ENCODE results near the gene DHRS9. TPM values are rescaled to one million over a fixed set of nuclear protein-coding genes. Genes with fewer than 3 reads are reported as not detected.

Gene DHRS9
- total RNA-seq, 4 donors from 2014 or later = 0.26 to 0.91 (median 0.48) TPM; not detected in 1

DNA sequence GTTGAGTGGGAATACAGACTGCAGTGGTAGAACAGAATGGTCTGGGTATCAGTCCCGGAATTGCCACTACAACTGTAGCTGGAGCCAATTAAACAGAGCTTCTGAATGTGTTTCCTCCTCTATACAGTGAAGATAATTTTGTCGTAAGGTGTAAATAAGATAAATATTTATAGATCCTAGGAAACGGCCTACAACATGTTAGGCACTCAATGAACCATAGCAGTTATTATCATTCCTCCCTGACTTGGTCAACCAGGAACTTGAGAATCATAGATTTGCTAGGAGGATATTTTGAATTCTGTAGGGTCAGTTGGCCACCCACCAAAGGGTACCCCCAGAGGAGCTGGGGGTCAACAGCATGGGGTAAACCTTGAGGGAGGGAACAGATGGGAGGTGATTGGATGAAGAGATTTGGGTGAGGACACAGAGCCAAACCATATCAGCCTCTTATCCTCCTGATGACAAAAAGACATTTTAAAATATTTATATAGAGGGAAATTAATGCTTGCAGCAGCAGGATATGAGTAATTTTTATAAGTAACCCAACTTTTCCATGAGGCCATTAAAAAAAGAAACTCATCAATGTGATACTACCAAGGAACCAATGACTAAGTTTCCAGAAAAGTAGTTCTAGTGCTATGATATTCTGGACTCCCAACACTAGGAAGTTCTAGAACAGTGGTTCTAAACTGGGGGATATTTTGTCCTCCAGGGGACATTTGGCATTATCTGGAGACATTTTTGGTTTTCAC is 4.0 kb downstream of the DHRS9 start:
- Histone ChIP-seq H3K4me3 (no peak overlapping the region), H3K27ac (no peak overlapping the region), H3K9me3 (no peaks in the 10 kb centered on the region), H3K4me1 (no peaks in the 10 kb centered on the region), H3K27me3 (no peaks in the 10 kb centered on the region), H3K36me3 (no peaks in the 10 kb centered on the region)
- TF ChIP-seq POLR2A (IDR thresholded peaks at IDR 0.05) = no peak
- TF ChIP-seq, protein P1, sequence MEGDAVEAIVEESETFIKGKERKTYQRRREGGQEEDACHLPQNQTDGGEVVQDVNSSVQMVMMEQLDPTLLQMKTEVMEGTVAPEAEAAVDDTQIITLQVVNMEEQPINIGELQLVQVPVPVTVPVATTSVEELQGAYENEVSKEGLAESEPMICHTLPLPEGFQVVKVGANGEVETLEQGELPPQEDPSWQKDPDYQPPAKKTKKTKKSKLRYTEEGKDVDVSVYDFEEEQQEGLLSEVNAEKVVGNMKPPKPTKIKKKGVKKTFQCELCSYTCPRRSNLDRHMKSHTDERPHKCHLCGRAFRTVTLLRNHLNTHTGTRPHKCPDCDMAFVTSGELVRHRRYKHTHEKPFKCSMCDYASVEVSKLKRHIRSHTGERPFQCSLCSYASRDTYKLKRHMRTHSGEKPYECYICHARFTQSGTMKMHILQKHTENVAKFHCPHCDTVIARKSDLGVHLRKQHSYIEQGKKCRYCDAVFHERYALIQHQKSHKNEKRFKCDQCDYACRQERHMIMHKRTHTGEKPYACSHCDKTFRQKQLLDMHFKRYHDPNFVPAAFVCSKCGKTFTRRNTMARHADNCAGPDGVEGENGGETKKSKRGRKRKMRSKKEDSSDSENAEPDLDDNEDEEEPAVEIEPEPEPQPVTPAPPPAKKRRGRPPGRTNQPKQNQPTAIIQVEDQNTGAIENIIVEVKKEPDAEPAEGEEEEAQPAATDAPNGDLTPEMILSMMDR (IDR thresholded peaks at IDR 0.05) = no peak
- intact Hi-C loops (cut with DNase I; ENCODE audit: low total_unique reads) = no loop called here
- no peak for DNase-seq

DNA sequence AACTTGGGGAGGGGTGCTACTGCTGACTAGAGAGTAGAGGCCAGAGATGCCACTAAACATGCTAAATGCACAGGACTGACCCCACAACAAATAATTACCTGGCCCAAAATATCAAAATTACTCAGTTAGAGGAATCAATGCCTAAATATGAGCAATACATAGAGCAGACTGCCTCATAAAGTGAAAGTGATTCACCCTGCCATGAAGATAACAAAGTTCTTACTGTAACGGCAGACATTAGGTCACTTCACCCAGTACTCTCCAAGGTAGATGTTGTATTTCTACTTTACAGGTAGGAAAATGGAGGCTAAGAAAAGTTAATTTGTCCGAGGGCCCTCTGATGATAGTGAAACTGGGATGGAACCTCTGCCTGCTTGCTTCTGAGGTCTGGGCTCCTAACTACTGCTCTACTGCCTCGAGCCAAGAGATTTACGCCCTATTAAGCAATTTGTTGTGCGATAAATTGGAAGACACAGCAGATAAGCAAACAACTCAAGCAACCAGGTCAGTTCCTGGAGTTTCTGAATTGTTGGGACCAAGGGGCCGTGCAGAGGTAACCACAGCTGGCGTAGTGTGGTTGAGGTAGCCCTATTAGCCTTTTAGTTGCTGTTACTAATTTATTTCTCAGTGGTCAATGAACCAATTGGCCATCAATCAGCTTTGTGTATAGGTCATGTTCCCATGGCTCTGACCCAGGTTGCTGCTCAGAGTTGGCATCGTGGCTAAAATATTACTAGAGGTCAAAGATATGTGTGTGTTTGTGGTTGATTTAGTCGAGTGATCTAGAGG is 4.8 kb downstream of the DHRS9 start:
- DNase-seq = no peak
- Histone ChIP-seq H3K27ac (no peak overlapping the region), H3K27me3 (no peaks in the 10 kb centered on the region), H3K4me1 (no peaks in the 10 kb centered on the region), H3K9me3 (no peaks in the 10 kb centered on the region), H3K4me3 (no peak overlapping the region), H3K36me3 (no peaks in the 10 kb centered on the region)
- intact Hi-C loops (cut with DNase I; ENCODE audit: low total_unique reads) = no loop called here
- no peak for TF ChIP-seq POLR2A (IDR thresholded peaks at IDR 0.05)
- TF ChIP-seq, protein P1 (IDR thresholded peaks at IDR 0.05) = no peak

- intact Hi-C loops (cut with DNase I; ENCODE audit: low total_unique reads) = no loop called here
- Histone ChIP-seq H3K4me1 (no peaks in the 10 kb centered on the region), H3K4me3 (no peak overlapping the region), H3K27me3 (no peaks in the 10 kb centered on the region), H3K27ac (no peak overlapping the region), H3K36me3 (no peaks in the 10 kb centered on the region), H3K9me3 (no peaks in the 10 kb centered on the region)
- DNase-seq = no peak
- TF ChIP-seq, protein P1 (IDR thresholded peaks at IDR 0.05) = no peak
- TF ChIP-seq POLR2A (IDR thresholded peaks at IDR 0.05) = no peak
These were observed 8.4 kb downstream of the DHRS9 start for GRCh38 chr2:169077674-169078240.

DNA sequence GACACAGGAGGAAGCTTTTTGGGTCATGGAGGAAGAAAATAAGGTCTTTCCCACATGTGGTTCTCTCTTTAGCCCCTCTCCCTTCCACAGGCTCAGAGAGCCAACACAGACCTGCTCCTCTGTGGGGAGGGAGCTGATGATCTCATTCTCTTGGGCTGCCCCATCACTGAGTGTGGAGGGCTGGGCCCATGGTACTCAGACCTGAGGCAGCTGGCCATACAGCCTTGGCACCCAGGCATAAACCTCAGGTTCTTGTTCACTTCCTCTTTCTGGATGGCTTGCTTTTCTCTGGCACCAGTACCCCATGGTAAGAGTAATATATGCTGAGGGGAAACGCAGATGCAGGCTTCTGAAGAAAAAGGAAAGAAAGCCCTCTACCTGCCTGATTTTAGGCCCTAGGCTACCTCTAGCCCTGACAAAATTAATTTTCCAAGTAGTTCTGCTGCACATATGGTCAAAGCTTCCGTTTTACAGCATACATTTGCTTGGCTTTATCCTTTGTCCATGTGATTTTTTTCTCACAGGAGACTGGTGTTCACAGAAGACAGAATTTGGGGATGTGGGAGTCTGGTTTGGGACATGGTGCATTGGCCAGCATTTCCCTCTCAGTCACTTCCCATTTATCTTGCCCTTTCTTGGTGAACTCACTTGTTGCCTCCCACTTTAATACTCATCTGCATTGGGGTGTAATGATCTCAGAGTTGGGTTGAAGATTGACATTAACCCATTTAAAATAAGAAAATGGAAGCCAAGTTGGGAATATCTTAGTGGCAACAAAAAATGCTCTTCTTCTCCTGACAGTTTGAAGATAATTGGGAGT is 11.1 kb downstream of the DHRS9 start:
- no peak overlapping the region for H3K4me3 ChIP-seq
- no peaks in the 10 kb centered on the region for H3K9me3 ChIP-seq
- no peaks in the 10 kb centered on the region for H3K4me1 ChIP-seq
- no peak overlapping the region for H3K27ac ChIP-seq
- H3K36me3 ChIP-seq = no peaks in the 10 kb centered on the region
- DNase-seq = no peak
- intact Hi-C loops (cut with DNase I; ENCODE audit: low total_unique reads) = no loop called here
- H3K27me3 ChIP-seq = no peaks in the 10 kb centered on the region
- no peak for TF ChIP-seq POLR2A (IDR thresholded peaks at IDR 0.05)
- TF ChIP-seq, protein P1 (IDR thresholded peaks at IDR 0.05) = no peak

Data from uterus (tissue), 4 donors.